GM21619 (cell line): ENCODE measurements around the gene ERC1.

ENCODE experiments used
- ATAC-seq: cut with Tn5 transposase; IDR thresholded peaks from one replicate; pipeline ENCODE4 v1.9.1; 2021; ENCODE audit not compliant: unreplicated experiment

The ERC1 gene

GRCh38 chr12:990661-991349 is at the start of gene ERC1:
Gene ERC1 (plus strand): TSS chr12:991223. CDS start chr12:1027904, 36,681 bp downstream.
- peak; percentile 87 for ATAC-seq

- ATAC-seq: no peak
These were observed 48.0 kb upstream of the ERC1 start for GRCh38 chr12:943051-943450.

- ATAC-seq: no peak
These were observed 46.8 kb upstream of the ERC1 start for GRCh38 chr12:944211-944610.

- no peak for ATAC-seq
These were observed 44.8 kb upstream of the ERC1 start for GRCh38 chr12:946212-946611.

- no peak for ATAC-seq
These were observed 44.4 kb upstream of the ERC1 start for GRCh38 chr12:946631-947030.

GRCh38 chr12:948238-948637 is 42.8 kb upstream of the ERC1 start:
- ATAC-seq: no peak

GRCh38 chr12:949453-950191 is 41.4 kb upstream of the ERC1 start, which contains the start of gene RAD52:
Gene RAD52 (minus strand): TSS chr12:949694. CDS start chr12:933058, 16,636 bp downstream.
- ATAC-seq: peak; percentile 82

GRCh38 chr12:951176-951575 is 39.8 kb upstream of the ERC1 start:
- ATAC-seq: no peak

GRCh38 chr12:953776-954175 is 37.2 kb upstream of the ERC1 start:
- ATAC-seq: no peak

- no peak for ATAC-seq
These were observed 36.3 kb upstream of the ERC1 start for GRCh38 chr12:954741-955140.

- no peak for ATAC-seq
These were observed 35.1 kb upstream of the ERC1 start for GRCh38 chr12:955939-956338.

GRCh38 chr12:958588-959123 is 32.4 kb upstream of the ERC1 start:
- peak; percentile 76 for ATAC-seq

- no peak for ATAC-seq
These were observed 24.3 kb upstream of the ERC1 start for GRCh38 chr12:966724-967123.

- ATAC-seq: no peak
These were observed 23.4 kb upstream of the ERC1 start for GRCh38 chr12:967641-968040.

- ATAC-seq: no peak
These were observed 22.5 kb upstream of the ERC1 start for GRCh38 chr12:968545-968944.

- ATAC-seq: no peak
These were observed 21.2 kb upstream of the ERC1 start for GRCh38 chr12:969821-970220.

- no peak for ATAC-seq
These were observed 19.0 kb upstream of the ERC1 start for GRCh38 chr12:971991-972390.

- ATAC-seq: no peak
These were observed 16.7 kb upstream of the ERC1 start for GRCh38 chr12:974271-974862.

- no peak for ATAC-seq
These were observed 14.4 kb upstream of the ERC1 start for GRCh38 chr12:976644-977043.

- no peak for ATAC-seq
These were observed 13.9 kb upstream of the ERC1 start for GRCh38 chr12:977156-977555.

- no peak for ATAC-seq
These were observed 11.7 kb upstream of the ERC1 start for GRCh38 chr12:979349-979748.
